ENCODE results near the gene LCTL.

DNA sequence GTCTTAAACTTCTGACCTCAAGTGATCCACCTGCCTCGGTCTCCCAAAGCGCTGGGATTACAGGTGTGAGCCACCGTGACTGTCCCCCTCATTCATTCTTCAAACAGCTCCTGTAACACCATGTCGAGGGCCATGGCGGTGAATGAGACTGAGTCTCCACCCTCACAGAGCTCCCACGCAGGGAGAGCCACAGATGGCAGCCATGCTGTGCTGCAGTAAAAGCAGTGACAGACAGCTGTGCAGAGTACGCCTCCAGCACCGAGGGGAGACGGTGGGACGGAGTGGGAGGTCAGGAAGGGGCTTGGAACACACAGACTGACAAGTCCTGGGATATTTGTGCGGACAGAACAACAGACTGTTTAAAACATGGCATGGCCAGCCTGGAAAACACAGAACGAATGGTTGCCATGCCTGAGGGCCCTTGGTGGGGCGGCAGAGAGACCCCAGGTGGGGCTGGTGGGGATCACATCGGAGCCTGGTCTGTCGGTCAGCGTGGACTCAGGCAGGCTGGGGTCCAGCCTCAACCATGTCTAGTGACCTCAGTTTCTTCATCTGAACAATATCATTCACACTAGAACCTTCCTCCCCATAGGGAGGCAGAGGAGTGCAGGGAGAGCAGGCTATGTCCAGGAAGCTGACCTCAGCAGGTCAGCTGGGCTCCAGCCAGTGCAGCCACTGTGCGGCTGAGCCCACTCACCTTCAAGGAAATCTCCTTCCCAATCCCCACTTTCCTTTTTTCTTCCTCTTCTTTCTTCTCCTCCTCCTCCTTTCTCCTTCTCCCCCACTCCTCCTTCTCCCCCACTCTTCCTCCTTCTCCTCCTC, 20.6 kb upstream of the LCTL start:
- no peak for TF ChIP-seq POLR2A (IDR thresholded peaks at IDR 0.05)
- TF ChIP-seq, protein P1, sequence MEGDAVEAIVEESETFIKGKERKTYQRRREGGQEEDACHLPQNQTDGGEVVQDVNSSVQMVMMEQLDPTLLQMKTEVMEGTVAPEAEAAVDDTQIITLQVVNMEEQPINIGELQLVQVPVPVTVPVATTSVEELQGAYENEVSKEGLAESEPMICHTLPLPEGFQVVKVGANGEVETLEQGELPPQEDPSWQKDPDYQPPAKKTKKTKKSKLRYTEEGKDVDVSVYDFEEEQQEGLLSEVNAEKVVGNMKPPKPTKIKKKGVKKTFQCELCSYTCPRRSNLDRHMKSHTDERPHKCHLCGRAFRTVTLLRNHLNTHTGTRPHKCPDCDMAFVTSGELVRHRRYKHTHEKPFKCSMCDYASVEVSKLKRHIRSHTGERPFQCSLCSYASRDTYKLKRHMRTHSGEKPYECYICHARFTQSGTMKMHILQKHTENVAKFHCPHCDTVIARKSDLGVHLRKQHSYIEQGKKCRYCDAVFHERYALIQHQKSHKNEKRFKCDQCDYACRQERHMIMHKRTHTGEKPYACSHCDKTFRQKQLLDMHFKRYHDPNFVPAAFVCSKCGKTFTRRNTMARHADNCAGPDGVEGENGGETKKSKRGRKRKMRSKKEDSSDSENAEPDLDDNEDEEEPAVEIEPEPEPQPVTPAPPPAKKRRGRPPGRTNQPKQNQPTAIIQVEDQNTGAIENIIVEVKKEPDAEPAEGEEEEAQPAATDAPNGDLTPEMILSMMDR (IDR thresholded peaks at IDR 0.05): no peak
